DMS153 treated with DMSO at 0.1 percent for 48 hours (cell line): ENCODE results near the gene PIP5K1B.
A peak's percentile ranks its signal among the peaks of the same experiment; 100 is the strongest.

ENCODE experiments used
- DNase-seq: peaks from one replicate; lab custom pipeline; 2025; ENCODE audit not compliant: unreplicated experiment; lab: John Stamatoyannopoulos, UW

The PIP5K1B gene

DNA sequence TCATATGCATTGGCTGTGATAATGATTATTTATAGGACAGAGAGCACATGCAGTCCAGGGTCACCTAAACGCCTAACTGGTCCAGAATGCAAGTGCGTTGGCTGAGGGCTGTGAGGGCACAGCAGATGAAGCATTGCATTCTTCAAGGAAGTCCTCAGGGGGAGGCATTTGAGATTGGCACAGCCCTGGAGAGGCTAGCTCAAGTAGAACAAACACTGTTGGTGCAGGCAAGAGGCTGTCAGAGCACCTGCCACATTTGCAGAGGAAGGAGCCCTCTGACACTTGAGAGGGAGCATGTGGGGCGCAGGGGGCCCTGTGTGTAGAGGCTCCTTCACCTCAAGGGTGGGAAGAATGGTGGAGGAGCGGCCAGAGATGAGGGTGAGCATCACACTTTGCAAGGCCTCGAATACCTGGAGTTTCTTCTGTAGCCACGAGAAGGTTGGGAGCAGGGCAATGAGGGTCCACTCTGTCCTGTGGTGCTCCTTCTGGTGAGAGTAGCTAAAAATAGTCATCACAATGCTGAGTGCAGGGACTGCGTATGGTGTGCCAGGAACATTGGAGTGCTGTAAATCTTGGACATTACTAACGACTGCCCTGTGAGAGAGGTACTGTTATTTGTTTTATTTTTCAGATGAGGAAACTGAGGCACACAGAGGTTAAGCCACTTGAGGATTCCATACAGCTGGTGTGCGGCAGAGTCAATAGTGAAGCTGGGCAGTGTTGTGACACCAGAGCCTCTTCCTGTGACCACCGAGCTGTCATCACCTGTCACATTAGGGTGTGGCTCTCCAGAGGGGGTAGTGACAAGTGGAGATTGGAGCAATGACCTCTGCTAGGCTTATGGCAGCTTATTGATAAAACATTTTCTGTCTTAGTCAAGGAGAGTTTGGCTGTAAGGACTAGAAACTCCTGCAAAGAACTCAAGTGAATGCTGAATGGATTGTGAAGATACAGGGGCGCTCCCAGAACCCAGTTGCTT, 100.2 kb downstream of the PIP5K1B start:
- DNase-seq, result no peak

DNA sequence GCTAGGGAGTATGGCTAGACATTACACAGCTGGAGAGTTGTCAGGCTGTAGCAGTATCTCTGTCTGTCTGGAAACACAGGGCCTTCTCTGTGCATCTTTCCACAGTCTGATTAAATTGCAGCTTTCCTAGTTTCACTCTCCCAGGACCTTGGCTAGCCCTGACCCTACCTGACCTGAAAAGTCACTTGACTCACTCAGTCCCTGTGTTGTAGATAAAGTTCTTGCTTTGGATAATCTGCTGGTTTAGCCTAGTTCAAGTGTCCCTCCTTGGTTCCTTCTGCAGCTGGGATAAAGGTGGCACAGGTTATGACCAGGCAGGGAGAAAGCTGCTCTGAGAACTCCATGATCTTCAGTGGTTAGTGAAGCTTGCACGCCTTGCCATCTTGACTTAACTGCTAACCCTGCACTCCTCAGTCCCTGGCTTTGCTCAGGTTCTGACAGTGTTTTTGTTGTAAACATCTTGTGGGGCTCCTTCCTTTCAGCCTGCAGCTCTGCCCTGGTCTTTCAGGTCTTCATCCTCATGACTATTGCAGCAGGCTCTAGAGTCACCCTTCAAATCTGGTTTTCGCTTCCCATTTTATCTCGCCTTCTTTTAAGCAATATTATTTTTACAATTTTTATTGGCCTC, 101.0 kb downstream of the PIP5K1B start:
- DNase-seq, result no peak

DNA sequence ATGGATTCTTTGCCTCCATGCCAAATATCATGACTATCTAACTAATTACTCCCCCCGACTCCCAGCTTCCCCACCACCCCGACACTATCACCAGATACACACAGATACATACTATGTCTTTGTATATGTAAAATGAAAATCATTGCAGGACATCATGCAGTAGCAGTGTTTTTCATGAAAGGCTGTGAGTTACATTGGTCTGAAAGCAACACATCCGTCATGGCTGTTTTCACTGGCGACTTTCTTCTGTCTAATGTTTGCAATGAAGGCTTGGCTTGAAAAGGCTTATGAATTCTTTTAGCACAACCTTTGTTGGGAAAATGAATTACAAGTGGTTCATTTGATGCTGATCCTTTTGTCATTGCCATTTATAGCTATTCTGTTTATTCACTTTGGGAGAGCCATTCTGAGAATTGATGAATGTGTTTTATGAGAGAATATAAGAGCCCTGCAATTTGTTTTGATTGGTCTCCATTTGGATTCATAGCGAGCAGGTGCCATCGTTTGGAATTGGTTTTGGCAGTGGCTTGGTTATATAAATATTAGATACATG, 103.4 kb downstream of the PIP5K1B start:
- peak; percentile 98 for DNase-seq

DNA sequence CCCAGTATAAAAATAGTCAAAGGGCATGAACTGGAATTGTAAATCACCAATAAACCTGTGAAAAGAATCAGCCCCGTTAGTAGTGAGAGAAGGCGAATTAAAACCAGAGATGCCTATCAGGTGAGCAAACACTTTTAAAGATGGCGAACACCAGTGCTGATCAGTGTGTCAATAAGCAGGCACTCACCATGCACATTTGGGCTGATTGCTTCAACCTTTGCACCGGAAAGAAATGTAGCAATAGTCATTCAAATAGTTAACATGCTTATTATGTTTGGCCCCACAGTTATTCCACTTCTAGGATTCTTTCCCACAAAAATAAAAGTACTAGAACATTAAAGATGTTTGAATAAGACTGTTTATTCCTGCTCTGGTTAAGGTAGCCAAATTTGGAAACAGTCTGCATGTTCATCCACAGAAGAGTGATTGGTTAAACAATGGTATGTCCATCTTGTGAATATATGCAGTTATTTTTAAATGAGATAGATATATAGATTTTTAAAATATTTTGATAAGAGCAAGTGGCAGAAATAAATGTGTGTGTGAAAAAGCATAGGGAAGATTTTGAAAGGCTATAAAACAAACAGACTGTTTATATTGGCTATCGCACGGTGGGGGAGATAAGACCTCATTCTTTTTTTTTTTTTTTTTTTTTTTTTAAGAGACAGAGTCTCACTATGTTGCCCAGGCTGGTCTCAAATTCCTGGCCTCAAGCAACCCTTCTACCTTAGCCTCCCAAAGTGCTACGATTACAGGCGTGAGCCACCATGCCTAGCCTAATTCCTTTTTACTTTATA, 112.2 kb downstream of the PIP5K1B start:
- no peak for DNase-seq

DNA sequence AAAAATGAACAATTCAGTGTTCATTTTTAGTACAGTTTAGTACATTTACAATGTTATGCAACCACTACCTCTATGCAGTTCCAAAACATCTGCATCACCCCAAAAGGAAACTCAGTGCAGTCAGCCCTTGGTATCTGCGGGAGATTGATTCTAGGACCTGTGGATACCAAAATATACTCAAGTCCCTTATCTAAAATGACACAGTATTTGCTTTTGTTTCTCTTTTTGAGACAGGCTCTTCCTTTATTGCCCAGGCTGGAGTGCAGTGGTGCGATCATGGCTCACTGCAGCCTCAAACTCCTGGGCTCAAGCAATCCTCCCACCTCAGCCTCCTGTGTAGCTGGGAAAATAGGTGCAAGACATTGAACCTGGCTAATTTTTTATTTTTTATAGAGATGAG, 114.0 kb downstream of the PIP5K1B start:
- DNase-seq, result no peak

DNA sequence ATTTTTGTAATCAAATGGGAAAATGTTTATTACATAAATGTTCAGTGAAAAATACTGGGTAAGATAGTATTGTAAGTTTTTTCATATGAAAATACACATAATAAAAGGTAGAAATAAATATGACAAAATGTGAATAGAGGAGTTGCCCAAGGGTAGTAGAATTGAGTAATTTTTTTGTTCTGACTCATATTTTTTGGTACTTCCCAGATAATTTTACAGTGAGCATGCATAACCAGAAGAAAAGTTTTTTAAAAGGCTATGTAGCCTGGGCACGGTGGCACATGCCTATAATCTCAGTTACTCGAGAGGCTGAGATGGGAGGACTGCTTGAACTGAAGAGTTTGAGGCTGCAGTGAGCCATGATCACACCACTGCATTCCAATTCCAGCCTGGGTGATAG, 116.9 kb downstream of the PIP5K1B start:
- DNase-seq, result no peak

DNA sequence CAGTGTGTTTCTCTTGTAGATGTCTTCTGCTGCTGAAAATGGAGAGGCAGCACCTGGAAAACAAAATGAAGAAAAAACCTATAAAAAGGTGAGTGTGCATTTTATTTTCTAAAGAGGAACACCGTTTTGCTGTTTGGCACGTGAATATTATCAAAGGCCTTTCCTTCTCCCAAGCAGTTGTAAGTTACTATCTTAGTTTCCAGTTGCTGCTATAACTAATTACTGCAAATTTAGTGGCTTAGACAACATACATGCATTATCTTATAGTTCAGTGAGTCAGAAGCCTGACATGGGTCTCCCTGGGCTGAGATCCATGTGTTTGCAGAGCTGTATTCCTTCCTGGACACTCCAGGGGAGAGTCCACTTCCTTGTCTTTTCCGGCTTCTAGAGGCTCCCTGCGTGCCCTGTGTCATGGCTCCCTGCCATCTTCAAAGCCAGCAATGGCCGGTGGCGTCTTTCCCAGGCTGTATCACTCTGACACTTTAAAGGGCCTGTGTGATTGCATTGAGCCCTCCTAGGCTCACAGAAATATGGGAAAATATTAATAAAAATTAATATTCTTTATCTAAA, 117.6 kb downstream of the PIP5K1B start:
- DNase-seq, result no peak

DNA sequence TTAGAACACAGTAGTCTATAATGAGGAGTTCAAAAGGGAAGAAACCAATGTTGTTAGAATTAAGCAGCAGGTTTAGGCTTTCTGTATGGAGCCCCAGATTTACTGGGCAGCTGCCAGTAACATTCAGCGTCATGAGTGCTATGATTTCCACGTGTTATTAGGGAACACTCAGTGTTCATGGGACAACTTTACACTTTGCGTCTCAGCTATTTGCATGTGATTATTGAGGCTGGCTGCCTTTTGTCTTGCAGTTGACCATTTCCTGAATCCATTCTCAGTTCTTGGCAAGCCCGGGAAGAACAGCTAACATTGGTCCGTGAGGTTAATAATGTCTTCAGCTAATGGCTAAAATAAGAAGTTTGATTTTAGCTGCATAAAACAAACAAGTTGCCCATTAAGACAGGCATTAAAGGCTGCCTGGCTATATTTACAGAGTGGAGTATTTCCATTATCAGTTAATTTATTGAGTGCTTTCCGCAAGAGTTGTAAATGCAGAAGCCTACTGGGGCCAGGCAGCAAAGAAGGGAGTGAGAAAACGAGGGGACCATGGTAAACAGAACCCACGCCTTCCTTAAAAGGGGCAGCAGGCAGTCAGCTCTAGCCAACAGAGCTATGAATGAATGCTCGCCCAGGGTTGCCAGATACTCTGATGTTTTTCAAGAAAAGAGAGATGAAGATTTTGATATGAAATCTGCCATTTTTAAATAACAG, 120.9 kb downstream of the PIP5K1B start:
- peak; percentile 50 for DNase-seq

DNA sequence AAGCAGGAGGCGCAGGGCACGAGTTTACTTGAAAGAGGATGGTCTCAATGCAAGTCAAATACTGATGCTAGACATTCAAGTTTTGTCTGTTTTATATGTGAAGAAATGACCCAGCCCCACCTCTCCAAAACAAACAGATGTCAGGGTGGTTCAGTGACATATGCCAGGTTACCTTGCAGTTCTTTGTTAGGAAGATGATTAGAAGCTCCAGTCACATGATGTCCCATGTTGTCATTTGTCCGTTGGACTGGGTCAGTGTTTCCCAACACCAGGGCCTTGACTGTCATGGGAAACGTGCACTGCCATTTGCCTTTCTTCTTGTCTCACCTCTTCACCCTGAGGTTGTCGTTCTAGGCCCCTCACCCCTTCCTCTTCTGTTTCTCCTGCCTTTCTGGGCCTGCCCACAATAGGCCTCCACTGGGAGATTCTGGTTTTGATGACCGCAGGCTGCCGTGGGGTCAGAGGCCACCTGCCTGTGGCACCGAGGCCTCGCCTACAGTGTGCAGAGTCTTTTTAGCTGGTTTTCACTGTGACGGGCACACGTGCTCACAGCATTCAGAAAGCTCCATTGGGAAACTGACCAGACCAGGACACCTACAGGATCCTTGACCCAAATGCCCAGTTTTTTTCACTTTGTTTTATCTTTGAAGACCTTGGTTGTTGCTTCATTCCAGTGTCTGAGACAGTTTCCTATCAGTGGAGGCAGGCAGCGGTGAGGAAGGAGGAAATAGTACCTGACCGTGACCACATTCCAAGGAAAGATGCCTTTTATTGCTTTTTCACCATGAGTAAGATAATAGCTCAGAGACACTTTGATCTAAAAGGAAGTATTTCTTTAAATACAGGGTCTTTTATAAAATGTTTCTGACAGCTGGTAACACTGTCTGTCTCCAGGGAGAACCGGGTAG, 123.1 kb downstream of the PIP5K1B start:
- DNase-seq, result no peak

DNA sequence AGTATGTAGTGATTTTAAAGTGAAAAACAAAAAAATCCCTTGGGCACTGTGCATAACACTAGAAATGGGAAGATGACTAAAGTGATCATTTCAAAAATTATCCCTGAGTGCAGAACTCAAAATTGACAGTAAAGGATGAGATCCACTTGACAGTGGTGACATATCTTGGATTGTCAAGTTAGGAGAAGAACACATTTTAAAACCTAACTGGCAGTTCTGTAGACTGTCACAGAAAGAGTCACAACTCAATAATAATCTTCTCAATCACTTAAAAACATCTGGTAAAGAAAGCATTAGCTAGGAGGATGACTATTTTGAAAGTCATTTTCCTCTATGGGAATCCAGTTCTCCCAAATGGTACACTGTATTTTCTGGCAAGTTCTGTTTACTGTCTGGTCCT, 127.1 kb downstream of the PIP5K1B start:
- no peak for DNase-seq

DNA sequence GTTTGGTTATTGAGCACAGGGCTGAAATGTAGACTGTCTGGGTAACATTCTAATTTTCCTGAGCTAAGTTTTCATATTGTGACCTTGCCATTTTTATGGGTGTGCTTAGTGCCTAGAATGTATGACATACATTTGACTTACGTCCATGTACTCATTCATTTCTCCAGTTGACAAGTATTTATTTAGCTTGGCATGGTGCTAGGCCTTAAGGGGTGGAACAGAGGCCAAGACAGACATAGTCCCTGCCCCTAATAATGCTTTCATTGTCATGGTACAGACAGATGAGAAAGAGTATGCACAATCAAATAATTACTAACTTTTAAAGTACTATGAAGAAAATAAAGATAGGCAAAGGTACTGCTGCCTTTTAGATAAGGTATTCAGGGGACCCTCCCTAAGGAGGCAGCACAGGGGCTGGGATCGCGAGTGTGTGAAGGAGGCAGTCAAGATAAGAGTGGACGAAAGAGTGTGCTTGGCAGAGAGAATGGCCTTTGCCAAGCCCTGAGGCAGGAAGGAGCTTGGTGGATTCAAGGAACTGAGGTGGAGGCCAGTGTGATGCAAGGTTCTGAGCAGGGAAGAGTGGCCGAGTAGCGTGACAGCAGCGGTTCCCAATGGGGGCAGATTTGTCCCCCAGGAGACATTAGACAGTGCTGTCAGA, 128.0 kb downstream of the PIP5K1B start:
- DNase-seq, result no peak

DNA sequence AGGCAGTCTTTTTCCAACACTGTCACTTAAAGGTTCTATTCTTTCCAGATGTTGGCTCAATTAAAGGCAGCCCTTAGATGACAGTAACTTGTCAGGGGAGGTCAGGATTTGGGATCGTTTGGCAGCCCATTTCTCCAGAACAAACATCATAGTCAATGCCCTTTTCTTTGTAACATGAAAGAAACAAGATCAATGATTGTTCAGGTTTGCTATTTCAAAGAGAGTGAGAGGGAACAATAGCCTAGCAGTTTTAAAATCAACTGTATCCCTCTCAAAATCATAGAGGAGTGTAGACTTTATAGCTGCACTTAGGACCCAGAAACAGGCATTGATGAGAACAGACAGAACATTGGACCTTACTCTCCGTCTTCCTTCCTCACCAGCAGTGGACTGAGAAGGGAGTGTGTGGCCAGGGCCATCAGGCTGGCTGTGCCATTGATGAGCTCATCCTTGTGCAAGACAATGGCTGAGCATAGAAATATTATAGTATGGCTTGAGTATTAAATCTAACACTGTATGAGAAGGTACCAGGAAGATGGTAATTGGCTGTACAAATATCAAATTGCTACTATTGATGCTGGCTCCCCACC, 130.0 kb downstream of the PIP5K1B start:
- no peak for DNase-seq

DNA sequence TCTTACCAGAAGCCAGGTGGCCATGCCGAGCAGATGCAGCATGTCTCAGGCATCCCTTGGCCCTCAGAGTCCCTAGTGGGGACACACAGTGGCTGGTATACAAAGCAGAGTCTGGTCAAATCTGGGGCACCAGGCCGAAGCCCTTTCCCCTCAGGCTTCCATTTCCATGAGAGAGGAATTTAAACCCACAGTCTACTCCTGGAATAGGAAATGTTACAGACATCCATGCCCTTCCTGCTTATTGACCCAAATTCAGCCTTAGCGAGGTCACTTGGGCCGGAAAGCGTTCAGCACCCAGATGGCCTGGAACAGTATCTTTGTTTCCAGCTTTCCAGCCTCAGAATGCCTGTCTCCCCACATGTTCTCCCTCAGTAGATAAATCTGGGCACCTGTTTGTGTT, 131.7 kb downstream of the PIP5K1B start:
- DNase-seq, result no peak

DNA sequence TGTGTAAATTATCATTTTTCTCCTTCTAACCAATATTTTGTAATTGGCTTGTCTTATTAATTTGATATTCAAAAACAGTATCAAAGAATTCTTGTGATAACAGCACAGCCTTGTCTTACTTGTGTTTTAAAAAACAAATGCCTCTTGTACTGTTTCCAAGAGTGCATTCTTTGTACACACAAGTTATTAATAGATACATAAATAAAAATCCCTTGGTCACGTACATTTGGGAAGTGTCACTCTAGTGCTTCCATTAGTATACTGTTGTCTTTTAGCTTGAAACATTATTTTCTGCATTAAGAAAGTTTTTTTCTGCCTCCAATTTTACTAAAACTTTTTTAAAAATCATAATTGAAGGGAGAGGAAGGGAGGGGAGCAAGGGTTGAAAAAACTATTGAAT, 133.2 kb downstream of the PIP5K1B start:
- no peak for DNase-seq

DNA sequence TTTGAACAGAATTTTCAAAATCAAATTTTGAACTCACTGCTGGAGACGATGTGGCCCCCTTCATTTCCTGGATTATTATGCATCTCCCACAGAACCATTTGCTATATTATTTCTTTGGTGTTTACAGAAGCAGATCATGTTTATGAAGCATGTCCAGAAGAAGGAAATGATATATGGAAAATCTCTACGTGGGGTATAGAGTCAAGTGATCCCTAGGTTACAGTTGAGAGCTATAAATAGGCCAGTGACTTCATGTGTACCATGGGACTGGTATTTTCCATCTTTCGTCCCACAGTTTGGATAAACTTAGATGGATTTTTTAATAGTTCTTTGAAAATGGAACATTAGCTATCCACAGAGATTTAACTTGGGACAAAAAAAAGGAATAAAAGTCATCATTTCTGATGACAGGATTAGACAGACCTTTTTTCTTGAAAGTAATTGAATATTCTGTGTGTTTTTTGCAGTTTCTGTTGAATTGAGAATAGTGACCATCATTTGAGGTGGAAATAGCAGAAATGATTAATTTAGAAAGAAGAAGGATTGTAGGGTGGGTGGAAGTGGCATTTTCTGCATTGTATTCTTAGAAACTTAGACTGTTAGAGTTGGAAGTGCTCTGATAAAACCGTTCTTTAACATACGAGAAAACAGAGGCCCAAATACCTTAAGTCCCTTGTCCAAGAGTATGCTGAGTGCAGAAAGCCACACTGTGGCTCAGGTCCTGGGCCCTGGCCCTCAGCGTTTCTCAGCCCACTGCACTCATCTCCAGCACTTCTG, 136.4 kb downstream of the PIP5K1B start:
- no peak for DNase-seq

DNA sequence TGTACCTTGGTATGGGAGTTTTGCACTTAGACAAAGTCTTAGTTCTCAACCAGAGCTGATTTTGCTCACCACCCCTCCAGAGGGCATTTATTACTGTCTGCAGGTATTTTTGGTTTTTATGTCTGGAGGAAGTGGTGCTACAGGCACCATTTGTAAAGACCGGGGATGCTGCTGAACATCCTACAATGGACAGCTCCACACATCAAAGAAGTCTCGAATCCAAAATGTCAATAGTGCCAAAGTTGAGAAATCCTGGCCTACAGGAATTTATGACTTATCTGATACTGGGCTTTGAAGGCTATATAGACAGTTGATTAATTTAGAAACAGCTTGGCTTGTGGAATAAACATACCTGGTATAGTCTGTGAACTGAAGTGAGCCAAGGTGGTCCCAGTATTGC, 137.5 kb downstream of the PIP5K1B start:
- DNase-seq, result no peak

DNA sequence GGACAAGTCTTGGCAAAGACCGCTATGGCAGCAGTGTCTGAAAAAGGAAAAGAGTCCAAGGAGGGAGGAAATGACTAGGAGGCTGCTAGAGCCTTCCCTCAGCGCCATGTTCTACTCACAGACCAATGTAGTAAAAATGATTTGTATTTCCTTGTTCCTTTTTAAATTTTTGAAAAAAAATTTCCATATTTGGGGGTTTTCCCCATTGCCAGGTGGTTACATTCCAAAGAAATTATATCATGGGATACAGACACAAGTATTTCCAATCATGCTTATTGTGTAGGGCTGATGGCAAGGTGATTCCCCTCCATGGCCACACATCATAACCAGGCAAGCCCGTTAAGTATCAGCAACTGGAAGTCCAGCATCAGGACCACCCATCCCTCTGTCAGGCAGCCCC, 138.2 kb downstream of the PIP5K1B start:
- no peak for DNase-seq

DNA sequence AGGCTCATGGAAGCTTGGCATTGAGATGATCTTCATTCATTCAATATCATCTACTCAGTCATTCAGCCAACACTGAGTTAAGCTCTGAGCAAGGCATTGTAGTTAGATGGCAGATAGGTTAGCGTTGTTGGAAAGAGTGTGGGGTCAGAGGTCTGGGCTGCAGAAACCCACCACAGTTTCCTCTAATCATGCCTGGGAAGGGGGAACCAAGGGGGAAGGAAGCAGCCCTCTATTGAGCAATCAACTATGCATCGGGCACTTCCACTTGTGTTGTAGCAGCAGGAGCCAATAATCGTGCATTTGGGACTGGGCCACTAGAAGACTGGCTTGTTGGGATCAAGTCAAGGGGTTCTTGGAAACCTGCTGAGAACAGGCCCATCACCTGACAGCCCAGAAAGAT, 139.1 kb downstream of the PIP5K1B start:
- no peak for DNase-seq
